H1 (cell line): ENCODE results near the gene CAMK2G. TPM values are rescaled to one million over a fixed set of nuclear protein-coding genes. Genes with fewer than 3 reads are reported as not detected.

Experiments used
- CTCF ChIA-PET: fragments of 300-600 bp; sonication (Branson Sonifier 250); formaldehyde crosslinking; loops from one replicate; lab custom pipeline; 2021; ENCODE audit not compliant: partially characterized antibody; lab: Charles Lee
- POLR2A ChIA-PET: fragments of 300-600 bp; sonication (Branson Sonifier 250); formaldehyde crosslinking; loops from one replicate; lab custom pipeline; 2021; ENCODE audit warnings: inconsistent platforms; ENCODE audit not compliant: partially characterized antibody; lab: Charles Lee
- DNase-seq, 2 experiments: peaks; one replicate each; pipeline versions ENCODE4 v3.0.0 to v3.0.0-alpha.2; 2010 to 2022; ENCODE audit warnings: low spot score in 2 of 2, low read depth in 1 of 2, mixed read lengths in 1 of 2
- FAIRE-seq: peaks from 2 replicates; lab custom pipeline; 2011; peaks lifted over from hg19 to GRCh38; lab: Jason Lieb, UNC
- H2AFZ ChIP-seq: 2 replicates; pipeline ENCODE4 v1.8.1; 2012; ENCODE audit warnings: low read length, inconsistent platforms
- H2AK5ac ChIP-seq: 2 replicates; pipeline ENCODE4 v1.6.1; 2013; ENCODE audit warnings: low read depth, low read length
- H2BK120ac ChIP-seq: replicated peaks from 2 replicates; pipeline ENCODE3; 2013; ENCODE audit warnings: low read depth, low read length, inconsistent platforms
- H2BK12ac ChIP-seq: 2 replicates; pipeline ENCODE4 v1.6.1; 2013; ENCODE audit warnings: low read depth, low read length
- H2BK15ac ChIP-seq: 2 replicates; pipeline ENCODE4 v1.6.1; 2013; ENCODE audit warnings: low read length
- H2BK20ac ChIP-seq: 2 replicates; pipeline ENCODE4 v1.6.1; 2013; ENCODE audit warnings: low read length
- H2BK5ac ChIP-seq: 2 replicates; pipeline ENCODE4 v1.6.1; 2013; ENCODE audit warnings: low read depth, low read length
- H3K14ac ChIP-seq: 2 replicates; pipeline ENCODE4 v1.6.1; 2013; ENCODE audit warnings: inconsistent platforms; ENCODE audit not compliant: insufficient read length
- H3K18ac ChIP-seq: 2 replicates; pipeline ENCODE4 v1.6.1; 2013; ENCODE audit warnings: low read length; ENCODE audit errors: extremely low read depth
- H3K23ac ChIP-seq: 2 replicates; pipeline ENCODE4 v1.6.1; 2013; ENCODE audit warnings: inconsistent platforms; ENCODE audit not compliant: insufficient read length
- H3K23me2 ChIP-seq: 2 replicates; pipeline ENCODE4 v1.6.1; 2013; ENCODE audit warnings: low read depth, low read length
- H3K27ac ChIP-seq: 2 replicates; pipeline ENCODE4 v1.6.1; 2011; ENCODE audit warnings: low read depth, low read length, inconsistent platforms
- H3K27me3 ChIP-seq, 4 experiments: replicated peaks in 1 of 4; 1 replicate in 1 of 4; 2 replicates in 3 of 4; pipeline versions ENCODE4 v1.6.1 to v1.8.1; 2011 to 2013; ENCODE audit warnings: low read length in 3 of 4, mild to moderate bottlenecking in 3 of 4, inconsistent platforms in 2 of 4, mixed read lengths in 2 of 4, moderate library complexity in 1 of 4; ENCODE audit not compliant: control insufficient read depth in 3 of 4, insufficient read depth in 3 of 4; ENCODE audit errors: extremely low read depth in 1 of 4
- H3K36me3 ChIP-seq, 4 experiments: 2 replicates each; pipeline versions ENCODE4 v1.6.1 to v1.8.1; 2011 to 2013; ENCODE audit warnings: mild to moderate bottlenecking in 4 of 4, low read length in 3 of 4, moderate library complexity in 2 of 4, control low read depth in 1 of 4, inconsistent platforms in 1 of 4; ENCODE audit not compliant: insufficient read depth in 4 of 4, control insufficient read depth in 2 of 4
- H3K4ac ChIP-seq: replicated peaks from 2 replicates; pipeline ENCODE3; 2013; ENCODE audit warnings: low read length, low read depth, mixed read lengths, inconsistent platforms; ENCODE audit not compliant: insufficient read length
- H3K4me1 ChIP-seq, 4 experiments: replicated peaks in 1 of 4; 1 replicate in 1 of 4; 2 replicates in 3 of 4; pipeline versions ENCODE4 v1.6.1 to v1.8.1; 2011 to 2013; ENCODE audit warnings: low read length in 3 of 4, inconsistent platforms in 2 of 4, mixed read lengths in 1 of 4; ENCODE audit not compliant: insufficient read depth in 4 of 4, control insufficient read depth in 3 of 4
- H3K4me2 ChIP-seq, 2 experiments: 2 replicates each; pipeline versions ENCODE4 v1.6.1 to v1.8.1; 2011 to 2013; ENCODE audit warnings: low read depth in 2 of 2, low read length in 2 of 2, control low read depth in 1 of 2, inconsistent platforms in 1 of 2, mild to moderate bottlenecking in 1 of 2; ENCODE audit not compliant: insufficient read depth in 1 of 2
- H3K4me3 ChIP-seq, 4 experiments: fragments of 200-600, 300-600 bp in 1 of 4; sonication (generic), shearing (Covaris generic), sonication (Bioruptor Twin) in 1 of 4; 2 replicates each; pipeline versions ENCODE4 v1.5.1 to v1.8.1; 2011 to 2016; ENCODE audit warnings: low read length in 4 of 4, low read depth in 3 of 4, control low read depth in 2 of 4, inconsistent platforms in 2 of 4, mild to moderate bottlenecking in 2 of 4, mixed read lengths in 1 of 4, moderate library complexity in 1 of 4; ENCODE audit not compliant: insufficient read depth in 2 of 4; ENCODE audit errors: extremely low read depth in 1 of 4
- H3K56ac ChIP-seq: replicated peaks from 2 replicates; pipeline ENCODE3; 2013; ENCODE audit warnings: low read depth, mild to moderate bottlenecking, mixed read lengths, low read length, inconsistent platforms; ENCODE audit not compliant: insufficient read length
- H3K79me1 ChIP-seq: 2 replicates; pipeline ENCODE4 v1.6.1; 2013; ENCODE audit warnings: low read depth, low read length, control low read depth
- H3K79me2 ChIP-seq, 2 experiments: 2 replicates each; pipeline versions ENCODE4 v1.6.1 to v1.8.1; 2012 to 2013; ENCODE audit warnings: low read length in 2 of 2, mild to moderate bottlenecking in 2 of 2, inconsistent platforms in 1 of 2; ENCODE audit not compliant: insufficient read depth in 2 of 2, control insufficient read depth in 1 of 2
- H3K9ac ChIP-seq, 4 experiments: replicated peaks in 1 of 4; 1 replicate in 1 of 4; 2 replicates in 3 of 4; pipeline versions ENCODE4 v1.6.1 to v1.8.1; 2011 to 2013; ENCODE audit warnings: low read depth in 3 of 4, low read length in 3 of 4, control low read depth in 2 of 4, mild to moderate bottlenecking in 2 of 4, moderate library complexity in 2 of 4, inconsistent platforms in 1 of 4; ENCODE audit errors: extremely low read depth in 1 of 4
- H3K9me3 ChIP-seq, 2 experiments: 2 replicates each; pipeline versions ENCODE4 v1.6.1 to v1.8.1; 2012 to 2013; ENCODE audit warnings: mild to moderate bottlenecking in 2 of 2, moderate library complexity in 2 of 2, control low read depth in 1 of 2, inconsistent platforms in 1 of 2, low read depth in 1 of 2, low read length in 1 of 2, mixed read lengths in 1 of 2; ENCODE audit not compliant: insufficient read depth in 2 of 2
- H4K20me1 ChIP-seq, 2 experiments: replicated peaks in 1 of 2; 2 replicates each; pipeline versions ENCODE3 to v1.8.1; 2011 to 2013; ENCODE audit warnings: inconsistent platforms in 2 of 2, low read length in 2 of 2, mild to moderate bottlenecking in 1 of 2; ENCODE audit not compliant: insufficient read depth in 2 of 2, control insufficient read depth in 1 of 2
- H4K5ac ChIP-seq: 2 replicates; pipeline ENCODE4 v1.6.1; 2013; ENCODE audit warnings: low read length, low read depth, mixed read lengths, inconsistent platforms; ENCODE audit not compliant: insufficient read length
- H4K8ac ChIP-seq: 2 replicates; pipeline ENCODE4 v1.8.0; 2013; ENCODE audit warnings: mild to moderate bottlenecking, moderate library complexity, low read length, inconsistent platforms; ENCODE audit not compliant: insufficient read depth; ENCODE audit errors: extremely low read depth
- H4K91ac ChIP-seq: replicated peaks from 2 replicates; pipeline ENCODE3; 2013; ENCODE audit warnings: low read length, mixed read lengths, inconsistent platforms; ENCODE audit not compliant: insufficient read length
- CEBPB ChIP-seq: IDR thresholded peaks from 2 replicates; pipeline ENCODE4 v1.6.1; 2012; ENCODE audit warnings: low read depth, low read length
- CHD2 ChIP-seq: IDR thresholded peaks from 2 replicates; pipeline ENCODE4 v1.6.1; 2012; ENCODE audit warnings: low read length, improper control_type of control experiment
- HDAC2 ChIP-seq, 2 experiments: fragments of 300-600 bp in 1 of 2; sonication (generic) in 1 of 2; IDR thresholded peaks; 2 replicates each; pipeline ENCODE4 v1.6.1; 2011 to 2012; ENCODE audit warnings: low read depth in 2 of 2, low read length in 2 of 2, mild to moderate bottlenecking in 2 of 2, moderate library complexity in 2 of 2, borderline replicate concordance in 1 of 2, inconsistent platforms in 1 of 2
- HDAC6 ChIP-seq: IDR thresholded peaks from one replicate; pipeline ENCODE4 v1.7.1; 2012; ENCODE audit warnings: low read depth, mild to moderate bottlenecking, inconsistent platforms, low read length, moderate library complexity
- JUND ChIP-seq: IDR thresholded peaks from 2 replicates; pipeline ENCODE4 v1.6.1; 2011; ENCODE audit warnings: mild to moderate bottlenecking, improper control_type of control experiment, low read length
- KDM4A ChIP-seq: IDR thresholded peaks from one replicate; pipeline ENCODE4 v1.7.1; 2012; ENCODE audit warnings: low read depth, mild to moderate bottlenecking, moderate library complexity, low read length, inconsistent platforms; ENCODE audit not compliant: severe bottlenecking
- POLR2AphosphoS5 ChIP-seq: IDR thresholded peaks from 2 replicates; pipeline ENCODE4 v1.6.1; 2011; ENCODE audit warnings: low read depth, low read length
- RXRA ChIP-seq: IDR thresholded peaks from 2 replicates; pipeline ENCODE4 v1.6.1; 2011; ENCODE audit warnings: low read depth, mild to moderate bottlenecking, low read length, moderate library complexity; ENCODE audit not compliant: insufficient read depth
- SIX5 ChIP-seq: IDR thresholded peaks from 2 replicates; pipeline ENCODE4 v1.6.1; 2011; ENCODE audit warnings: mild to moderate bottlenecking, low read depth, low read length
- WGBS, 2 experiments: shearing (Covaris generic) in 1 of 2; methylation state at CpG; one replicate each; pipeline versions ENCODE4 v1.1.6 to v1.1.7; 2013 to 2015; ENCODE audit warnings: low lambda C conversion rate in 2 of 2, mixed read lengths in 2 of 2, inconsistent platforms in 1 of 2, low coverage in 1 of 2, missing lambda C conversion rate in 1 of 2; ENCODE audit not compliant: insufficient replicate concordance in 2 of 2, insufficient coverage in 1 of 2, insufficient read length in 1 of 2; ENCODE audit errors: extremely low coverage in 1 of 2, missing lambda C conversion rate in 1 of 2; 5-methylcytosine and 5-hydroxymethylcytosine counted together
- polyA plus RNA-seq, 7 experiments: library from polyadenylated mRNA; depleted of rRNA in 3 of 7; stranded (reverse) in 5 of 7; unstranded in 2 of 7; fragments of >200 nt in 5 of 7; fragments of 200-250 nt in 2 of 7; gene quantifications; 1 replicate in 5 of 7; 2 replicates in 1 of 7; 4 replicates in 1 of 7; pipeline versions ENCODE4 v1.2.1 to v1.2.3, GENCODE V29; 2011 to 2013; ENCODE audit warnings: missing spikeins in 2 of 7, mixed read lengths in 2 of 7
- total RNA-seq: library from RNA; stranded (reverse); fragmentation: NEBNext Ultra II Directional; extraction: Animal tissue kit (Norgen Biotek cat#: 25700); gene quantifications from 2 replicates; pipeline ENCODE4 v1.2.1, GENCODE V29; 2021
- TF ChIP-seq, protein P1 (sequence below), 3 experiments: IDR thresholded peaks; 1 replicate in 2 of 3; 2 replicates in 1 of 3; pipeline versions ENCODE4 v1.5.1 to v1.6.1; 2011; ENCODE audit warnings: low read length in 3 of 3, mild to moderate bottlenecking in 3 of 3, inconsistent platforms in 2 of 3, low read depth in 1 of 3, moderate library complexity in 1 of 3; ENCODE audit not compliant: insufficient read depth in 1 of 3; ENCODE audit errors: control extremely low read depth in 1 of 3

CAMK2G gene
- total and polyA plus RNA-seq, 2 of the 8 experiments (the other 6 are each of a cell fraction or from before 2014, with no cell fraction given), result 28.9 to 31.7 TPM

DNA sequence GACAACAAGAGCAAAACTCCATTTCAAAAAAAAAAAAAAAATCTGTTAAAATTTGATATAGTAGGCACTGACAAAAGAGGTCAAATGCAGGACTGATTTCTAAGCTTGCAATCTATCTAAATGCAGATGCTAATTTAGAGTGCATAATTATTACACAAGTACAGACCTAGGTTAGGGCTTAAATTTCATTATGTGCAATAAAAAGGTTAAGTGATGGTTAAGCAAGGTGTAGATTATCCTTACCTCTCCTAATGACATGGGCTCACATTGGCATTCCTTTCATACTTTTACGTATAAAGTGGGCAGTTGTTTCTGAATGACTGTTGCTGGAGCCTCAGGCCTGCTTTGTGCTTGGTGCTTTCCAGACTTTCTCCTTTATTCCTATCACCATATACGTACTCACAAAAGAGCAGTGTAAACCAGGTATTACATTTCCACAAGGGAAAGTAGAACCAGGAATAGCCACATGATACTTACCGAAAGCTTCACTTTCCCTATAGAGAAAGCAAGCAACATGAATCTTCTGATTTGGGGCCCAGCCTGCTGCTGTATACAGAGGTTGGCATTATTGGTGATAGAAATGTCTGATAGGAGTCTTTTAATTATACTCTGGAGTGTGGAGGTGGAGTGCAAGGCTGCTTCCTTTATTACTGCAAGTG lies 94.7 kb downstream of the CAMK2G start:
- Histone ChIP-seq H2BK20ac (no peak overlapping the region), H2BK120ac (no peak overlapping the region), H2AK5ac (no peak overlapping the region), H3K23ac (no peak overlapping the region), H4K20me1 (peaks cover 2 to 6% of the 10 kb centered on the region in 2 experiments), H3K4ac (no peak overlapping the region), H2AFZ (no peak overlapping the region), H4K91ac (no peak overlapping the region), H3K56ac (no peak overlapping the region), H3K79me2 (peaks cover 6 to 44% of the 10 kb centered on the region in 2 experiments; a peak in 3 of 4 replicates), H3K4me1 (peaks cover 0 to 5% (median 4%) of the 10 kb centered on the region in 4 experiments; a peak in 3 of 7 replicates), H3K23me2 (no peaks in the 10 kb centered on the region; the same call in 1 of the 2 replicates), H3K14ac (no peak overlapping the region), H3K36me3 (peaks cover 0 to 42% (median 10%) of the 10 kb centered on the region in 4 experiments; a peak in 6 of 8 replicates), H3K9ac (peak overlapping the region in 1 of 4 experiments; percentile 9; a peak in 2 of 7 replicates), H3K18ac (no peak overlapping the region), H2BK12ac (no peak overlapping the region), H4K8ac (no peak overlapping the region), H3K4me3 (no peak overlapping the region), H4K5ac (no peak overlapping the region), H2BK5ac (no peak overlapping the region), H3K27me3 (no peaks in the 10 kb centered on the region; a peak in 1 of 7 replicates), H3K79me1 (peaks cover 2% of the 10 kb centered on the region; the same call in 1 of the 2 replicates), H2BK15ac (no peak overlapping the region), H3K27ac (no peak overlapping the region), H3K4me2 (no peak overlapping the region; a peak in 1 of 4 replicates), H3K9me3 (no peaks in the 10 kb centered on the region)
- FAIRE-seq, result no peak
- ChIA-PET CTCF (interaction anchor here (0.7 to 1.6 kb wide), 3 partner anchors 16 to 1733 kb away, joined by 3 to 6 read pairs (median 4); no protein-coding TSS in a partner anchor), POLR2A (interaction anchor here (0.6 to 2.1 kb wide), 9 partner anchors 10 to 1425 kb away, joined by 3 to 8 read pairs (median 4); partner anchors contain the start of gene DNAJB12)
- DNase-seq, result no peak
- WGBS, 2 experiments, result 88% methylated on average over 3 of the region's 3 CpGs; no CpG with 5 or more reads in 1 of the 2 experiments
- TF ChIP-seq POLR2AphosphoS5 (no peak), RXRA (no peak), KDM4A (no peak), CHD2 (no peak), HDAC2 (IDR thresholded peaks at IDR 0.05; ENCODE audit: borderline replicate concordance in 1 of 2, low read depth in 2 of 2, low read length in 2 of 2) (no peak), CEBPB (no peak), SIX5 (no peak), HDAC6 (no peak), JUND (no peak)
- TF ChIP-seq, protein P1, sequence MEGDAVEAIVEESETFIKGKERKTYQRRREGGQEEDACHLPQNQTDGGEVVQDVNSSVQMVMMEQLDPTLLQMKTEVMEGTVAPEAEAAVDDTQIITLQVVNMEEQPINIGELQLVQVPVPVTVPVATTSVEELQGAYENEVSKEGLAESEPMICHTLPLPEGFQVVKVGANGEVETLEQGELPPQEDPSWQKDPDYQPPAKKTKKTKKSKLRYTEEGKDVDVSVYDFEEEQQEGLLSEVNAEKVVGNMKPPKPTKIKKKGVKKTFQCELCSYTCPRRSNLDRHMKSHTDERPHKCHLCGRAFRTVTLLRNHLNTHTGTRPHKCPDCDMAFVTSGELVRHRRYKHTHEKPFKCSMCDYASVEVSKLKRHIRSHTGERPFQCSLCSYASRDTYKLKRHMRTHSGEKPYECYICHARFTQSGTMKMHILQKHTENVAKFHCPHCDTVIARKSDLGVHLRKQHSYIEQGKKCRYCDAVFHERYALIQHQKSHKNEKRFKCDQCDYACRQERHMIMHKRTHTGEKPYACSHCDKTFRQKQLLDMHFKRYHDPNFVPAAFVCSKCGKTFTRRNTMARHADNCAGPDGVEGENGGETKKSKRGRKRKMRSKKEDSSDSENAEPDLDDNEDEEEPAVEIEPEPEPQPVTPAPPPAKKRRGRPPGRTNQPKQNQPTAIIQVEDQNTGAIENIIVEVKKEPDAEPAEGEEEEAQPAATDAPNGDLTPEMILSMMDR (IDR thresholded peaks at IDR 0.05; ENCODE audit: control extremely low read depth in 1 of 3, insufficient read depth in 1 of 3, low read depth in 1 of 3, low read length in 3 of 3), result no peak
